ENCODE measurements around the gene MAVS. TPM values are rescaled to one million over a fixed set of nuclear protein-coding genes. Genes with fewer than 3 reads are reported as not detected.
"Not testable (repeated sequence)": the region's sequence is repeated elsewhere in the genome, so short reads cannot be mapped to it uniquely, and the experiment has no call there.

The MAVS gene
- total RNA-seq, 1 donor from 2014 or later, result 40.2 TPM

- intact Hi-C loops (cut with micrococcal nuclease), result no loop called here
- no peak for DNase-seq
- Mint-ChIP-seq H3K9me3 (no peaks in the 10 kb centered on the region), H3K36me3 (ENCODE audit: low read depth) (peaks cover 33% of the 10 kb centered on the region), H3K4me1 (peaks cover 4% of the 10 kb centered on the region), H3K27me3 (no peaks in the 10 kb centered on the region), H3K27ac (no peak overlapping the region), H3K4me3 (no peak overlapping the region)
These were observed 25.1 kb downstream of the MAVS start for GRCh38 chr20:3871550-3872265.

DNA sequence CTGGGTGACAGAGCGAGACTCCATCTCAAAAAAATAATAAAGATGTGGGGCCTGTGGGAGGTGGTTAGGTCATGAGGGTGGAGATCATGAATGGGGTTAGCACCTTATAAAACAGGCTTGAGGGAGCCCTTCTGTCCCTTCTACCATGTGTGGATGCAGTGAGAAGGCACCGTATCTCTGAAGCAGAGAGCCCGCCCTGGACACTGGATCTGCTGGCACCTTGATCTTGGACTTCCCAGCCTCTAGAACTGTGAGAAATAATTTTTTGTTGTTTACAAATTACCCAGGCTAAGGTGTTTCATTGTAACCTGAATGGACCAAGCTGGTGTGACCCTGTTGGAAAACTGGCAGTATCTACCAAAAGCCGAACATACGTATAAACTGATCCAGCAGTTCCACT, 26.9 kb downstream of the MAVS start:
- no peak for DNase-seq
- intact Hi-C loops (cut with micrococcal nuclease), result no loop called here
- H3K4me1 Mint-ChIP-seq, result peaks cover 4% of the 10 kb centered on the region
- no peaks in the 10 kb centered on the region for H3K9me3 Mint-ChIP-seq
- H3K4me3 Mint-ChIP-seq, result no peak overlapping the region
- H3K27me3 Mint-ChIP-seq, result no peaks in the 10 kb centered on the region
- H3K36me3 Mint-ChIP-seq (ENCODE audit: low read depth), result peaks cover 29% of the 10 kb centered on the region
- no peak overlapping the region for H3K27ac Mint-ChIP-seq

GRCh38 chr20:3874194-3874844, 27.7 kb downstream of the MAVS start:
- intact Hi-C loops (cut with micrococcal nuclease), result no loop called here
- Mint-ChIP-seq H3K4me3 (no peak overlapping the region), H3K9me3 (no peaks in the 10 kb centered on the region), H3K4me1 (peaks cover 4% of the 10 kb centered on the region), H3K27ac (no peak overlapping the region), H3K36me3 (ENCODE audit: low read depth) (peaks cover 31% of the 10 kb centered on the region), H3K27me3 (no peaks in the 10 kb centered on the region)
- no peak for DNase-seq

DNA sequence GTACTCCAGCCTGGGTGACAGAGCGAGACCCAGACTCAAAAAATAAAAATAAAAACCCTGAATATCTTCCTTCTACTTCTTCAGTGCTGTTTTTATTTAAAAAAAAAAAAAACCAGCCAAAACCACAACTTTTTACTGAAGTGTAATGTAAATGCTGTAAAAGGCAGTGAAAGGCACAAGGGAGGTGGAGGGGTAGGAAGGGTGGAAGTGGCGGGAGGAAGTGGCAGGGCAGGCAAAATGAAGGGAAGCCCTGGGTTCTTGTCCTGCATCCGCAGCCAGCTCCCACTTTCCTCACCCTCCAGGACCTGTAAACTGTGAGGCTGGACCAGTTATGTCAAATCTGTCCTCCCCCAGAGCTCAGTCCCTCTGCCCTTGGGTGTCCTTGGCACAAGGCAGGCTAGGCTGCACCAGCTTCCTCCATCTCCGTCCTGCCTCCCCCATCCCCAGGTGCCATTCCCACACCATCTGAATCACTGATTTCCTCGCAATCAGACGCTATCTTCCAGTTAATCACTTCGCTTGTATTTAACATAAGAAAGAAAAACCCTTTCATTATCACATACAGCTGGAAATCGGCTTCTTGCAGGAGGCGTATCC, 28.8 kb downstream of the MAVS start:
- H3K27ac Mint-ChIP-seq, result no peak overlapping the region
- peaks cover 31% of the 10 kb centered on the region for H3K36me3 Mint-ChIP-seq (ENCODE audit: low read depth)
- no peak overlapping the region for H3K4me3 Mint-ChIP-seq
- no peaks in the 10 kb centered on the region for H3K27me3 Mint-ChIP-seq
- DNase-seq, result no peak
- no peaks in the 10 kb centered on the region for H3K9me3 Mint-ChIP-seq
- H3K4me1 Mint-ChIP-seq, result peaks cover 4% of the 10 kb centered on the region
- intact Hi-C loops (cut with micrococcal nuclease), result no loop called here

GRCh38 chr20:3876000-3876399, 29.4 kb downstream of the MAVS start:
- Mint-ChIP-seq H3K27ac (no peak overlapping the region), H3K4me1 (peaks cover 4% of the 10 kb centered on the region), H3K9me3 (no peaks in the 10 kb centered on the region), H3K27me3 (no peaks in the 10 kb centered on the region), H3K4me3 (no peak overlapping the region), H3K36me3 (ENCODE audit: low read depth) (peaks cover 28% of the 10 kb centered on the region)
- intact Hi-C loops (cut with micrococcal nuclease), result no loop called here
- no peak for DNase-seq

DNA sequence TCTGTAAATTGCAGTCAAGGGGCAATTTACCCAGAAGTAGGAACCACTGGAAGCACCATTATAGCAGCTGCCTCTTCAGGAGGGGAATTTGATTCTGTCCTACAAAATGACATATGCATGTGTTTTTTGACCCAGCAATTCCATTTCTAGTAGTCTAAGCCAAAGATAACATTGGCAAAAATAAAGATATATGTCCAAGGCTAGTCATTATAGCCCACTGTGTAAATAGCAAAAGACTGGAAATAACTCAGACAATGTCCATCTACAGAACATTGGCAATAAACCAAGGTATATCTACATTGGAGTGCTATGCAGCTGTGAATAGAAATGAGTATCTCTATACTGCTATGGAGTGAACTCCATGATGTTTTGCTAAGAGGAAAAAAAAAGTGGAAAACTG, 30.0 kb downstream of the MAVS start:
- no peak for DNase-seq
- peaks cover 4% of the 10 kb centered on the region for H3K4me1 Mint-ChIP-seq
- H3K27me3 Mint-ChIP-seq, result no peaks in the 10 kb centered on the region
- no peak overlapping the region for H3K4me3 Mint-ChIP-seq
- H3K27ac Mint-ChIP-seq, result no peak overlapping the region
- H3K9me3 Mint-ChIP-seq, result no peaks in the 10 kb centered on the region
- intact Hi-C loops (cut with micrococcal nuclease), result no loop called here
- H3K36me3 Mint-ChIP-seq (ENCODE audit: low read depth), result peaks cover 29% of the 10 kb centered on the region

GRCh38 chr20:3878921-3879274, 32.3 kb downstream of the MAVS start:
- H3K4me1 Mint-ChIP-seq; H3K9me3 Mint-ChIP-seq; H3K27me3 Mint-ChIP-seq; intact Hi-C loops (cut with micrococcal nuclease); DNase-seq; H3K27ac Mint-ChIP-seq; H3K4me3 Mint-ChIP-seq: not testable (repeated sequence)
- peaks cover 21% of the 10 kb centered on the region for H3K36me3 Mint-ChIP-seq (ENCODE audit: low read depth)

DNA sequence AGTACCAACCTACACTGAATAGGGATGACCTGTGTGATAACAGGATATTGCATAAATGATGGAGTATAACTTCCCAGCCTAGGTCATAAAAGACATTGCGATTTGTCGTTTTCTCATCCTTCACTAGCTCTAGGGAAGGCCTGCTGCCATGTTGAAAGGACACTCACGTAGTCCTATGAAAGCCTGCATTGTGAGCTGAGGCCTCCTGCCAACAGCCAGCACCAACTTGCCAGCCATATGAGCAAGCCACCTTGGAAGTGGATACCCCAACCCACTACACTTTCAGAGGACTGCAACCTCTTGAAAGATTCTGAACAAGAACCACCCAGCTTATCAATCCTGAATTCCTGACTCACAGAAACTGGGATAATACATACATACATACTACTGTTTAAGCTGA, 39.1 kb downstream of the MAVS start:
- H3K36me3 Mint-ChIP-seq (ENCODE audit: low read depth), result peaks cover 32% of the 10 kb centered on the region
- intact Hi-C loops (cut with micrococcal nuclease), result loop anchor here (5.0 kb wide), 1 partner anchor 37 kb away; no protein-coding TSS in a partner anchor
- H3K4me3 Mint-ChIP-seq, result no peak overlapping the region
- no peaks in the 10 kb centered on the region for H3K9me3 Mint-ChIP-seq
- H3K4me1 Mint-ChIP-seq, result peaks cover 21% of the 10 kb centered on the region
- no peaks in the 10 kb centered on the region for H3K27me3 Mint-ChIP-seq
- DNase-seq, result no peak
- H3K27ac Mint-ChIP-seq, result no peak overlapping the region

DNA sequence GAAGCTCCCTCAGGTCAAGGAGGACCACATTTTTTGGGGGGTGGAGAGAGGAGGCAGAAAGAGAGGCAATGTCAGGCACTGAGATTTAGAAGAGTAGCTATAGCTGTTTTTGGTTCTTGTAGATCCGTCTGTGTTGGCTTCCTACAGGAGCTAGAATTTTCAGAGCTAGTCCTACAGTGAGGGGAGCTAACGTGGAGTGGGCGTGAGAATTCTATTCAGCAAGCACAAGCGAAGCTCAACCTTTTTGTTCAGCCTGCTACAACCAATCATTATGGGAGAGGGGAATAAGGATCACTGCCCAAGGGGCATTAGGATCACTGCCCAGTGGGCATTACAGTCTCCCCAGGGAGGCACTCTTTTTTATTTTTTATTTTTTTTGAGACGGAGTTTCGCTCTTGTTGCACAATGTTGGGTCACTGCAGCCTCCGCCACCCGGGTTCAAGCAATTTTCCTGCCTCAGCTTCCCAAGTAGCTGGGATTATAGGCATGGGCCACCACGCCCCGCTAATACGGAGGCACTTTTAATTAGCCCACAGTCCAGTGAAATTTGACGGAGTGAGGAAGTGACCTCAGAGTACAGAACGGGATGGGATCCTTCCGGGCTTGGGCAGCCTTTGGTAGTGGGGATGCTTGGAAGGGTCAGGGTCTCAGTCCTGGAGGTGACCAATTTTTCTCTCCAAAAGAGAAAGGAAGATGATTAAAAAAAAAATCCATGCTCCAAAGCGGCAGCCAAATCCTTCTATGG, 41.4 kb downstream of the MAVS start:
- Mint-ChIP-seq H3K36me3 (ENCODE audit: low read depth) (peaks cover 43% of the 10 kb centered on the region), H3K9me3 (no peaks in the 10 kb centered on the region), H3K4me3 (peak overlapping the region; percentile 93), H3K27me3 (no peaks in the 10 kb centered on the region), H3K4me1 (peaks cover 39% of the 10 kb centered on the region), H3K27ac (peak overlapping the region; percentile 96)
- intact Hi-C loops (cut with micrococcal nuclease), result loop anchor here (2.0 to 5.0 kb wide), 3 partner anchors 34 to 195 kb away; partner anchors contain the start of gene CENPB
- DNase-seq, result no peak

DNA sequence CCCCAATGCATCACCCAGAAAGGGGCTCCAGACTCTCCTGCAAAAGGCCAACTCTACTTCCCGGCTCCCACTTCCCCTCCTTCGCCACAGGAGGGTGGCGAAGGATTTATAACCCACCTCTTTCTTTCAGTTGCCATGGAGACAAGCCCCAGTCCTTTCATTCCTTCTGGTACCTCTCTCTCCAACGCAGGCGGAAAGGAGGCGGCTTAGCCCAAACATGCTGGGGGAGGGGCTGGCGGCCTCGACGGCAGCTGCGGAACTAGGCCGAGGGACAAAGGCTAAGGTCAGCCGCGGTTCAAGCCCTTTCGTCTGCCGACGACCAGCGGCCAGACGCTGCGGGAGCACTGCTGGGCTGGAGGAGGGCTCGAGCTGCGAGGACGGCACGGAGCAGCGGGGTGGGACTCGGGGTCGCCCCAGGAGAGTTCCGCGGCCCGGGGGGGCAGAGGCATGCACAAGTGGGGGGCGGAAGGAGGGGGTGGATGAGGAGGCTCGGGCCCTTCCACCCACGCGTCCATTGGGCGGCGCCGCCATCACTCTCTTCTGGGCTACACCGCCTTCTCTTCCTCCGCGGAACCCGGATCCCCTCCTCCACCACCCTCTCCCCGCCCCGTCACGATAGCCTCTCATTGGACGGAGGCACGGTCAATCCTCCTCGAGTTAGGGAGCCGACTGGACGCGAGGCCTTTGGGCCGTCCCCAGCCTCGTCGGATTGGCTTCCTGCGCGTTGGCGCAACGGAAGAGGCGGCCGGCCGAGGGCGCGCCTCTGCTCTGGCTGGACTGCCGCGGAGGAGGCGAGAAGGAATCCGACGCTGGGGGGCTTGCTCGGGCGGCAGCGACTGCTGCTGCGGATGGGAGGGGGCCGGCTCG, 42.2 kb downstream of the MAVS start, which contains the start of gene PANK2:
PANK2 (plus strand) TSS at position 766 of the 867 bp plus-strand sequence.
- Mint-ChIP-seq H3K27ac (peak within 1 kb of the TSS; percentile 99), H3K4me1 (peaks cover 45% of the 10 kb centered on the region), H3K4me3 (peak within 1 kb of the TSS; percentile 100), H3K9me3 (no peaks in the 10 kb centered on the region), H3K36me3 (ENCODE audit: low read depth) (peaks cover 47% of the 10 kb centered on the region), H3K27me3 (no peaks in the 10 kb centered on the region)
- peak; percentile 100 for DNase-seq
- intact Hi-C loops (cut with micrococcal nuclease), result loop anchor here (1.0 to 5.0 kb wide), 6 partner anchors 18 to 194 kb away; partner anchors contain the start of genes AP5S1, CENPB and RNF24

DNA sequence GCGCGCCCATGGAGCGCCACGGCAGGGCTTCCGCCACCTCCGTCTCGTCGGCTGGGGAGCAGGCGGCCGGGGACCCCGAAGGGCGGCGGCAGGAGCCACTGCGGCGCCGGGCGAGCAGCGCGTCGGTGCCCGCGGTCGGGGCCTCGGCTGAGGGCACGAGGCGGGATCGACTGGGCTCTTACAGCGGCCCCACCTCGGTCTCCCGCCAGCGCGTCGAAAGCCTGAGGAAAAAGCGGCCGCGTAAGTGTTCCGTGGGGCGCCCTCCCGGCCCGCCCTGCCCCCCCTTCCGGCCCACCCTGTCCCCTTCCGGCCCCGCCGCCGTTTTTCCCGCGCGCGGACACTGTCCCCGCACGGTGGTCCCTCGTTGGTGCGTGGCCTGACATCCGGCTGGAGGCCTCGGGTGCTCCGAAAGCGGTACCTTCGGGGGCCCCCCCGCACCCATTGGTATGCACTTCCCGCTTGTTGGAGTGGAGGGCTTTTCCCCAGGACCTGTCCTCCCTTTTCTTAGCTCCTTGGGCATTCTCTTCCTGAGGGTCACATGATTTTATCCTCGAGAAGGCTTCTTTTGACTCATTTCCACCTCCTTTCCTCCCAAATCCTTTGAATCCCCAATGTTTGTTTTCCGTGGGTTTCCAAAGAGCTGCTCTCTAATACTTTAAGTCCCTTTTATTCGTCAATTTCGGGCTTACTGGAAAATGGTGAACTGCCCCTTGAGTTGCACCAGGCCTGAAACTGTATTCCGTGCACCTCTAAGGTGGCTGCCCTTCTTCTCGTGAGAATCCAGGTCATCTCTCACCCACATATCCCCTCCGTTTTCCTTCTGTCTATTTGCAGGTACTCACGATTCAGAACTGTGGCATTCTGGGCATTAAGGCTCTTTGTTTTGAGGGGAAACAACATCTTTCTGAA, 43.1 kb downstream of the MAVS start:
- H3K36me3 Mint-ChIP-seq (ENCODE audit: low read depth), result peaks cover 47% of the 10 kb centered on the region
- H3K27me3 Mint-ChIP-seq, result no peaks in the 10 kb centered on the region
- H3K4me1 Mint-ChIP-seq, result peaks cover 46% of the 10 kb centered on the region
- H3K4me3 Mint-ChIP-seq, result peak overlapping the region; percentile 100
- DNase-seq, result peak; percentile 83
- intact Hi-C loops (cut with micrococcal nuclease), result loop anchor here (1.0 to 5.0 kb wide), 6 partner anchors 18 to 193 kb away; partner anchors contain the start of genes AP5S1, CENPB and RNF24
- no peaks in the 10 kb centered on the region for H3K9me3 Mint-ChIP-seq
- peak overlapping the region; percentile 99 for H3K27ac Mint-ChIP-seq

DNA sequence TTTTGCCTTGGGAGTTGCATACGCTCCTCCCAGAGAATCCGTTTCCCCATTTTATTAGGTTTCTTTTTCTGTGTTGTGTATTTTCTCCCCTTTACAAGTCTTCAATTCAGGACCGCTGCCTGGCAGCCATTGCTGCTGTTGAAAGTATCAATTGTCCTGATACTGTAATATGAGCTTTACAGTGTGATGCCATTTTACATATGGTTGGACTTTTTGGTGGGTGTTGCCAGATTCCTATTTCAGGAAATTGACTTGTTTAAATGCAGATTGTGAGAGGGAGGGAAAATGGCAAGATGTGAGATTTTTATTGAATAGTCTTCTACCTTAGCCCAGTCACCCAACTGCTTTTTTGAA, 43.7 kb downstream of the MAVS start:
- H3K27ac Mint-ChIP-seq, result peak overlapping the region; percentile 99
- peak overlapping the region; percentile 100 for H3K4me3 Mint-ChIP-seq
- intact Hi-C loops (cut with micrococcal nuclease), result no loop called here
- H3K4me1 Mint-ChIP-seq, result peaks cover 48% of the 10 kb centered on the region
- peaks cover 46% of the 10 kb centered on the region for H3K36me3 Mint-ChIP-seq (ENCODE audit: low read depth)
- DNase-seq, result no peak
- H3K9me3 Mint-ChIP-seq, result no peaks in the 10 kb centered on the region
- H3K27me3 Mint-ChIP-seq, result no peaks in the 10 kb centered on the region

Measured in activated CD4-positive, alpha-beta T cell treated with anti-CD3 and anti-CD28 coated beads, Interleukin-2, amount 10 ng/mL, durations not matched to agents 24 days and 14 days (primary cell).